Liver (tissue), 9 donors: ENCODE measurements around the gene GNA15. TPM values are rescaled to one million over a fixed set of nuclear protein-coding genes. Genes with fewer than 3 reads are reported as not detected.

Experiments
- DNase-seq: peaks from one replicate; pipeline ENCODE4 v3.0.0-alpha.2; 2017; ENCODE audit warnings: low spot score
- H3K27ac ChIP-seq, 2 donors: one replicate each; pipeline ENCODE4 v1.7.0; 2013; ENCODE audit warnings: inconsistent platforms in 2 of 2, low read length in 2 of 2, control low read depth in 1 of 2, low read depth in 1 of 2, mild to moderate bottlenecking in 1 of 2
- H3K27me3 ChIP-seq, 4 donors: one replicate each; pipeline versions ENCODE4 v1.6.1 to v1.7.0; 2013; ENCODE audit warnings: low read length in 3 of 4, inconsistent platforms in 1 of 4, mild to moderate bottlenecking in 1 of 4, moderate library complexity in 1 of 4; ENCODE audit not compliant: control insufficient read depth in 4 of 4, insufficient read depth in 4 of 4
- H3K36me3 ChIP-seq, 4 donors: one replicate each; pipeline versions ENCODE4 v1.6.1 to v1.7.0; 2013; ENCODE audit warnings: low read length in 3 of 4, mild to moderate bottlenecking in 3 of 4, low read depth in 1 of 4, moderate library complexity in 1 of 4; ENCODE audit not compliant: control insufficient read depth in 4 of 4, insufficient read depth in 3 of 4
- H3K4me1 ChIP-seq, 4 donors: one replicate each; pipeline versions ENCODE4 v1.6.1 to v1.7.0; 2013; ENCODE audit warnings: low read length in 3 of 4, mild to moderate bottlenecking in 3 of 4, moderate library complexity in 1 of 4; ENCODE audit not compliant: control insufficient read depth in 4 of 4, insufficient read depth in 4 of 4
- H3K4me3 ChIP-seq, 3 donors: one replicate each; pipeline versions ENCODE4 v1.6.1 to v1.7.0; 2013; ENCODE audit warnings: low read length in 3 of 3, control low read depth in 1 of 3, low read depth in 1 of 3, mild to moderate bottlenecking in 1 of 3
- H3K9ac ChIP-seq, 2 donors: one replicate each; pipeline ENCODE4 v1.7.0; 2013; ENCODE audit warnings: low read length in 2 of 2, mild to moderate bottlenecking in 2 of 2, moderate library complexity in 2 of 2, control low read depth in 1 of 2, low read depth in 1 of 2
- H3K9me3 ChIP-seq, 4 donors: one replicate each; pipeline versions ENCODE4 v1.6.1 to v1.7.0; 2013; ENCODE audit warnings: low read length in 3 of 4; ENCODE audit not compliant: control insufficient read depth in 4 of 4
- ATF3 ChIP-seq: IDR thresholded peaks from 2 replicates; pipeline ENCODE4 v1.6.1; 2016; ENCODE audit warnings: antibody characterized with exemption
- EGR1 ChIP-seq, 2 donors: IDR thresholded peaks; 2 replicates each; pipeline ENCODE4 v1.6.1; 2016 to 2018; ENCODE audit warnings: antibody characterized with exemption in 2 of 2, low read depth in 2 of 2
- FOXA2 ChIP-seq: IDR thresholded peaks from 2 replicates; pipeline ENCODE4 v1.6.1; 2016; ENCODE audit warnings: antibody characterized with exemption
- HNF4A ChIP-seq, 2 donors: conservative IDR thresholded peaks; 2 replicates each; pipeline ENCODE4 v1.6.1; 2016; ENCODE audit warnings: antibody characterized with exemption in 2 of 2, mild to moderate bottlenecking in 2 of 2
- HNF4G ChIP-seq: IDR thresholded peaks from 2 replicates; pipeline ENCODE4 v1.6.1; 2016; ENCODE audit warnings: antibody characterized with exemption
- JUND ChIP-seq, 2 donors: IDR thresholded peaks; 2 replicates each; pipeline ENCODE4 v1.6.1; 2016; ENCODE audit warnings: antibody characterized with exemption in 2 of 2
- RAD21 ChIP-seq, 2 donors: IDR thresholded peaks; 2 replicates each; pipeline ENCODE4 v1.6.1; 2016; ENCODE audit warnings: antibody characterized with exemption in 2 of 2, mild to moderate bottlenecking in 2 of 2
- RXRA ChIP-seq, 2 donors: IDR thresholded peaks; 2 replicates each; pipeline ENCODE4 v1.6.1; 2017 to 2018; ENCODE audit warnings: antibody characterized with exemption in 2 of 2, mild to moderate bottlenecking in 1 of 2
- TAF1 ChIP-seq: conservative IDR thresholded peaks from 2 replicates; pipeline ENCODE4 v1.6.1; 2016; ENCODE audit warnings: antibody characterized with exemption, mild to moderate bottlenecking
- YY1 ChIP-seq: IDR thresholded peaks from 2 replicates; pipeline ENCODE4 v1.6.1; 2016; ENCODE audit warnings: antibody characterized with exemption, mild to moderate bottlenecking
- WGBS: extraction: QIAGEN DNeasy Blood & Tissue Kit; methylation state at CpG from one replicate; pipeline ENCODE4 v1.1.7; 2013; 5-methylcytosine and 5-hydroxymethylcytosine counted together
- polyA plus RNA-seq, 2 donors: library from polyadenylated mRNA; stranded (reverse) in 1 of 2; unstranded in 1 of 2; fragments of 200-250 nt in 1 of 2; fragments of >200 nt in 1 of 2; fragmentation: Nextera tagmentation in 1 of 2; extraction: Ambion mirVana in 1 of 2; gene quantifications; one replicate each; pipeline versions ENCODE4 v1.2.1 to v1.2.3, GENCODE V29; 2013 to 2015
- total RNA-seq, 2 donors: library from RNA; depleted of rRNA; stranded (reverse); fragments of >200 nt; gene quantifications; one replicate each; pipeline ENCODE4 v1.2.3, GENCODE V29; 2014
- TF ChIP-seq, protein P1 (sequence below): IDR thresholded peaks from 2 replicates; pipeline ENCODE4 v1.6.1; 2016; ENCODE audit warnings: antibody characterized with exemption
- TF ChIP-seq, protein P2 (sequence below): IDR thresholded peaks from 2 replicates; pipeline ENCODE4 v1.6.1; 2016; ENCODE audit warnings: antibody characterized with exemption, mild to moderate bottlenecking
- TF ChIP-seq, protein P3 (sequence below): IDR thresholded peaks from 2 replicates; pipeline ENCODE4 v1.6.1; 2016; ENCODE audit warnings: antibody characterized with exemption
- donor health status: healthy.
- donor health status: healthy.
- donor health status: healthy.
- donor health status: healthy.
- donor health status: healthy.

GNA15 gene
- total and polyA plus RNA-seq, 4 donors: 0.11 to 10.4 (median 1.4) TPM

DNA sequence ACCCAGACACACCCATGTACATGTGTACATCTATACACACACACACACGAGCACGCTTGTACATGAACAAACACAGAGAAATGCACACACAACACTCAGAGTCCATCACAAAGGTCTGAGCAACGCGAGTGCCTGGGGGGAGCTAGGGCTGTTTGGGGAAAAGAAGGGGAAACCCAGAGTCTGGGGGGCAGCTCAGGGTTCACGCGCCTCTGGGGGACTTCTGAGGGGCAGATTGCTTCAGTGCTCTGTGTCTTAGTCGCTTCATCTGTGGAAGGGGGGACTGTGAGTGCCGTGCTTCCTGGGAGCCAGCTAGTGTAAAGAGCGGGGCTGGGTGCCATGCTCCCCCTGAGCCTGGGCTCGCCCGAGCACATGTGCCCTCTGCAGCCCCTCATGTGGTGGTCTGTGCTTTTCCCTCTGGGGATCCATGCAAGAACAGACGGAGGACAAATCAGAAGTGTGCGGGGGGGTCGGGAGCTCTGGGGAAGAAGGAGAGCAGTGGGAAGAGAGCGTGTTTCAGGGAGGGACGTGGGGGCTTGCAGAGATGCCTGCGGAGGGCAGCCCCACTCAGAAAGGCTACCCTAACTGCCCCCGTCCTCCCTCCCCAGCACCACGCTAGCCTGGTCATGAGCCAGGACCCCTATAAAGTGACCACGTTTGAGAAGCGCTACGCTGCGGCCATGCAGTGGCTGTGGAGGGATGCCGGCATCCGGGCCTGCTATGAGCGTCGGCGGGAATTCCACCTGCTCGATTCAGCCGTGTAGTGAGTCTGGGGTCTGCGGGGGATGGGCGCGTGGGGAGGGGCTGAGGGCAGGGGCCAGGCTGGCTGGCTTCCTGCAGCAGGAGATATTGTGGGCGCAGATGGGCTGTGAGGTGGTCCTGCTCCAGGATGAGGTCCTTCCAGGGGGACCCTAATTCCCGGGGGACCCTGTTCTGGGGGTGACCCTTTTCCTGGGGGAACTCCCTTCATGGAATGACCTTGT lies 14.0 kb downstream of the GNA15 start:
- 57% methylated on average over 35 of the region's 35 CpGs for WGBS
- Histone ChIP-seq H3K27ac (no peak overlapping the region), H3K4me3 (no peak overlapping the region), H3K36me3 (no peaks in the 10 kb centered on the region), H3K9ac (no peak overlapping the region), H3K4me1 (no peaks in the 10 kb centered on the region), H3K9me3 (no peaks in the 10 kb centered on the region), H3K27me3 (no peaks in the 10 kb centered on the region)
- no peak for DNase-seq
- TF ChIP-seq FOXA2 (no peak), RAD21 (IDR thresholded peaks at IDR 0.05) (no peak), ATF3 (no peak), TAF1 (no peak), RXRA (IDR thresholded peaks at IDR 0.05) (no peak)

DNA sequence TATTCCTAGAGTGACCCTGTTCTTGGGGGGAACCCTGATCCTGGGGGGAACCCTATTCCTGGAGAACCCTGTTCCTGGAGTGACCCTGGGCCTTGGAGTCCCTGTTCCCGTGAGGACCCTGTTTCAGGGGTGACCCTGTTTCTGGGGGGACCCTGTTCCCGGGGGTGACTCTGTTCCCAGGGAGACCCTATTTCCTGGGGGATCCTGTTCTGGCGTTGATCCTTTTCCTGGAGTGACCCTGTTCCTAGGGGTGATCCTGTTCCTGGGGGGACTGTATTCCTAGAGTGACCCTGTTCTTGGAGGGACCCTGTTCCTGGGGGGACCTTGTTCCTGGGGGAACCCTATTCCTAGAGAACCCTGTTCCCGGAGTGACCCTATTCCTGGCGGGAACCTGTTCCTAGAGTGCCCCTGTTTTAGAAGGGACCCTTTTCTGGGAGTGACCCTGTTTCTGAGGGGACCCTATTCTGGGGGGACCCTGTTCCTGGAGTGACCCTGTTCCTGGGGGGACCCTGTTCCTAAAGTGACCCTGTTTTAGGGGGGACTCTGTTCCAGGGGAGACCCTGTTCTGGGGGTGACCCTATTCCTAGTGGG lies 15.0 kb downstream of the GNA15 start:
- Histone ChIP-seq H3K27me3 (no peaks in the 10 kb centered on the region), H3K4me1 (no peaks in the 10 kb centered on the region), H3K9me3 (no peaks in the 10 kb centered on the region), H3K4me3 (no peak overlapping the region), H3K9ac (no peak overlapping the region), H3K27ac (no peak overlapping the region), H3K36me3 (no peaks in the 10 kb centered on the region)
- no peak for TF ChIP-seq HNF4A (conservative IDR thresholded peaks at IDR 0.05)
- TF ChIP-seq, protein P1, sequence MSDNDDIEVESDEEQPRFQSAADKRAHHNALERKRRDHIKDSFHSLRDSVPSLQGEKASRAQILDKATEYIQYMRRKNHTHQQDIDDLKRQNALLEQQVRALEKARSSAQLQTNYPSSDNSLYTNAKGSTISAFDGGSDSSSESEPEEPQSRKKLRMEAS: no peak
- TF ChIP-seq, protein P2, sequence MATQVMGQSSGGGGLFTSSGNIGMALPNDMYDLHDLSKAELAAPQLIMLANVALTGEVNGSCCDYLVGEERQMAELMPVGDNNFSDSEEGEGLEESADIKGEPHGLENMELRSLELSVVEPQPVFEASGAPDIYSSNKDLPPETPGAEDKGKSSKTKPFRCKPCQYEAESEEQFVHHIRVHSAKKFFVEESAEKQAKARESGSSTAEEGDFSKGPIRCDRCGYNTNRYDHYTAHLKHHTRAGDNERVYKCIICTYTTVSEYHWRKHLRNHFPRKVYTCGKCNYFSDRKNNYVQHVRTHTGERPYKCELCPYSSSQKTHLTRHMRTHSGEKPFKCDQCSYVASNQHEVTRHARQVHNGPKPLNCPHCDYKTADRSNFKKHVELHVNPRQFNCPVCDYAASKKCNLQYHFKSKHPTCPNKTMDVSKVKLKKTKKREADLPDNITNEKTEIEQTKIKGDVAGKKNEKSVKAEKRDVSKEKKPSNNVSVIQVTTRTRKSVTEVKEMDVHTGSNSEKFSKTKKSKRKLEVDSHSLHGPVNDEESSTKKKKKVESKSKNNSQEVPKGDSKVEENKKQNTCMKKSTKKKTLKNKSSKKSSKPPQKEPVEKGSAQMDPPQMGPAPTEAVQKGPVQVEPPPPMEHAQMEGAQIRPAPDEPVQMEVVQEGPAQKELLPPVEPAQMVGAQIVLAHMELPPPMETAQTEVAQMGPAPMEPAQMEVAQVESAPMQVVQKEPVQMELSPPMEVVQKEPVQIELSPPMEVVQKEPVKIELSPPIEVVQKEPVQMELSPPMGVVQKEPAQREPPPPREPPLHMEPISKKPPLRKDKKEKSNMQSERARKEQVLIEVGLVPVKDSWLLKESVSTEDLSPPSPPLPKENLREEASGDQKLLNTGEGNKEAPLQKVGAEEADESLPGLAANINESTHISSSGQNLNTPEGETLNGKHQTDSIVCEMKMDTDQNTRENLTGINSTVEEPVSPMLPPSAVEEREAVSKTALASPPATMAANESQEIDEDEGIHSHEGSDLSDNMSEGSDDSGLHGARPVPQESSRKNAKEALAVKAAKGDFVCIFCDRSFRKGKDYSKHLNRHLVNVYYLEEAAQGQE: no peak
- TF ChIP-seq ATF3: no peak
- TF ChIP-seq FOXA2: no peak
- no peak for TF ChIP-seq EGR1 (IDR thresholded peaks at IDR 0.05; ENCODE audit: low read depth in 2 of 2)
- TF ChIP-seq RAD21 (IDR thresholded peaks at IDR 0.05): no peak
- TF ChIP-seq, protein P3, sequence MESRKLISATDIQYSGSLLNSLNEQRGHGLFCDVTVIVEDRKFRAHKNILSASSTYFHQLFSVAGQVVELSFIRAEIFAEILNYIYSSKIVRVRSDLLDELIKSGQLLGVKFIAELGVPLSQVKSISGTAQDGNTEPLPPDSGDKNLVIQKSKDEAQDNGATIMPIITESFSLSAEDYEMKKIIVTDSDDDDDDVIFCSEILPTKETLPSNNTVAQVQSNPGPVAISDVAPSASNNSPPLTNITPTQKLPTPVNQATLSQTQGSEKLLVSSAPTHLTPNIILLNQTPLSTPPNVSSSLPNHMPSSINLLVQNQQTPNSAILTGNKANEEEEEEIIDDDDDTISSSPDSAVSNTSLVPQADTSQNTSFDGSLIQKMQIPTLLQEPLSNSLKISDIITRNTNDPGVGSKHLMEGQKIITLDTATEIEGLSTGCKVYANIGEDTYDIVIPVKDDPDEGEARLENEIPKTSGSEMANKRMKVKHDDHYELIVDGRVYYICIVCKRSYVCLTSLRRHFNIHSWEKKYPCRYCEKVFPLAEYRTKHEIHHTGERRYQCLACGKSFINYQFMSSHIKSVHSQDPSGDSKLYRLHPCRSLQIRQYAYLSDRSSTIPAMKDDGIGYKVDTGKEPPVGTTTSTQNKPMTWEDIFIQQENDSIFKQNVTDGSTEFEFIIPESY: no peak
- no peak for TF ChIP-seq YY1
- no peak for TF ChIP-seq HNF4G
- no peak for TF ChIP-seq JUND (IDR thresholded peaks at IDR 0.05)
- no peak for DNase-seq
- 67% methylated on average over 5 of the region's 5 CpGs for WGBS
